Lung microvascular endothelial cell (primary cell): ENCODE measurements around the gene CCDC14. TPM values are rescaled to one million over a fixed set of nuclear protein-coding genes. Genes with fewer than 3 reads are reported as not detected.
A peak's percentile ranks its signal among the peaks of the same experiment; 100 is the strongest.
"Not testable (repeated sequence)": the region's sequence is repeated elsewhere in the genome, so short reads cannot be mapped to it uniquely, and the experiment has no call there.

Experiments used
- DNase-seq, 2 donors: peaks; one replicate each; pipeline versions ENCODE4 v3.0.0 to v3.0.0-alpha.2; 2010; ENCODE audit warnings: low read depth in 2 of 2
- total RNA-seq: library from RNA; depleted of rRNA; stranded (reverse); fragments of >200 nt; gene quantifications from 2 replicates; pipeline ENCODE4 v1.2.1, GENCODE V29; 2014

The CCDC14 gene, protein sequence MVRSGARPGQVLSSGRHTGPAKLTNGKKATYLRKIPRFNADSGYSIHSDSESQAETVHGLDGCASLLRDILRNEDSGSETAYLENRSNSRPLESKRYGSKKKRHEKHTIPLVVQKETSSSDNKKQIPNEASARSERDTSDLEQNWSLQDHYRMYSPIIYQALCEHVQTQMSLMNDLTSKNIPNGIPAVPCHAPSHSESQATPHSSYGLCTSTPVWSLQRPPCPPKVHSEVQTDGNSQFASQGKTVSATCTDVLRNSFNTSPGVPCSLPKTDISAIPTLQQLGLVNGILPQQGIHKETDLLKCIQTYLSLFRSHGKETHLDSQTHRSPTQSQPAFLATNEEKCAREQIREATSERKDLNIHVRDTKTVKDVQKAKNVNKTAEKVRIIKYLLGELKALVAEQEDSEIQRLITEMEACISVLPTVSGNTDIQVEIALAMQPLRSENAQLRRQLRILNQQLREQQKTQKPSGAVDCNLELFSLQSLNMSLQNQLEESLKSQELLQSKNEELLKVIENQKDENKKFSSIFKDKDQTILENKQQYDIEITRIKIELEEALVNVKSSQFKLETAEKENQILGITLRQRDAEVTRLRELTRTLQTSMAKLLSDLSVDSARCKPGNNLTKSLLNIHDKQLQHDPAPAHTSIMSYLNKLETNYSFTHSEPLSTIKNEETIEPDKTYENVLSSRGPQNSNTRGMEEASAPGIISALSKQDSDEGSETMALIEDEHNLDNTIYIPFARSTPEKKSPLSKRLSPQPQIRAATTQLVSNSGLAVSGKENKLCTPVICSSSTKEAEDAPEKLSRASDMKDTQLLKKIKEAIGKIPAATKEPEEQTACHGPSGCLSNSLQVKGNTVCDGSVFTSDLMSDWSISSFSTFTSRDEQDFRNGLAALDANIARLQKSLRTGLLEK
- 6.2 and 9.2 TPM in 2 replicates for total RNA-seq

DNA sequence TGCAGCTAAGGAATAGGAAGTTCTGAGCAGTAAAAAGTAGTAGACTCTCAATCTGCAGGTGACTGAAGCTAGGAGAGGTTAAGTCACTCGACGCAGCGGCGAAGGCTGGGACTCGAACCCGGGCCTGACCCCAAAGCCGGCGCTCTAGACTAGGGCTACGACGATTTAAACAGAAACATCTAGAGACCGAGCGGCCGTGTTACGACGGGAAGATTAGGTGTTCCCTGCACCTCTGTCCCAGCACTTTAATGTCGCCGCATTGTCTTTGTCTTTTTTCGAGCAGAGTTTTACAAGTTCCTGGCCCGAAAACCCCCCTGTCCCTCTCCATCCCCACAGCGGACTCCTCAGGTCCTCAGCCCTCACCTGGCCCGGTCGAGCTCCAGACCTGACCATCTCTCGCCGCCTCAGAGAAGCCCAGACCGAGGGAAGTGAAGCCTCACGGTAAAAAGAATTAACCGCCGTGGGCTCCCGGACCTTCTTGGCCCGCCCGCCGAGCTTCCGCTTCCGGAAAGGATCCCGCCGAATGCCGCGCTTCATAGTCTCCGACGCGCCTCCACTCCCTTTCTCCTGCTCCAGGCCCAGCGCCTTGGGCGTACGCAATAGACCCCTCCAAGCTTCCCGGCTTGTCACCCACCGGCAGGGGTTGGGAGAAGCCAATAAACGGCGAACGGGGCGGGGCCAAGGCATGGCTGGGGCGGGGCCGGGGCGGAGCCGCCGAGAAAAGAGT lies at the start of gene CCDC14:
TSS of gene CCDC14 (minus strand) at position 449 of the 727 bp plus-strand sequence. CDS start at position 393, 56 bp downstream.
- DNase-seq: peak; percentile 57 to 96

DNA sequence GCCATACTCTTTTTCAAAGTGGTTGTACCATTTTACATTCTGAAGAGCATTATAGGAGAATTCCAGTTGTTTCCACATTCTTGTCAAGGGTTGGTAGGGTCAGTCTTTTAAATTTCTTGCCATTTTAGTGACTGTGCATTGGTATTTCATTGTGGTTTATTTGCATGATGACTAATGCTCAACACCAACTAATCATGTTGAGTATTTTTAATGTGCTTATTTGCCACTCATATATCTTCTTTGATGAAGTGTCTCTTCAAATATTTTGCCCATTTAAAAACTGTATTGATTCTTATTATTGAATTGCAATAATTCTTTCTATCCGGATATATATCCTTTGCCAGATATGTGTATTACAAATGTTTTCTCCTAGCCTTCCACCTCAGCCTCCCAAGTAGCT lies 47.3 kb upstream of the CCDC14 start:
- DNase-seq: not testable (repeated sequence)

DNA sequence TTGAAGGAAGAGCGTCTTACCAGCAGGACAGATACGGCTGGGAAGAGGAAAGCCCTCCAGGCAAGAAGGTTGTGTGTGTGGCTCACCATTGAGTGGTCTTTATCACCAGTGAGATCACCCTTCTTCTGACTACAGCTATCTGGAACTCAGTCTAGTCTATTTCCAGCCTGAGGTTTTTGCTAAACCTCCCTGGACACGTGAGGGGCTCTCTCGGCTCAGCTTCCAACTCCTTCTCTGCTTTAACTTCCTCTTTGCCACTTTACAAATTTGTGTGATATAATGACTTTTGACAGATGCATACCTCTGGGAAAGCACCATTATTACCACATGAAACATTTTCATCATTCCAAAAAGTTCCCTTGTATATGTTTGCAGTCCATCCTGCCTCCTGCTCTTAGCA lies 46.2 kb upstream of the CCDC14 start:
- DNase-seq: no peak

DNA sequence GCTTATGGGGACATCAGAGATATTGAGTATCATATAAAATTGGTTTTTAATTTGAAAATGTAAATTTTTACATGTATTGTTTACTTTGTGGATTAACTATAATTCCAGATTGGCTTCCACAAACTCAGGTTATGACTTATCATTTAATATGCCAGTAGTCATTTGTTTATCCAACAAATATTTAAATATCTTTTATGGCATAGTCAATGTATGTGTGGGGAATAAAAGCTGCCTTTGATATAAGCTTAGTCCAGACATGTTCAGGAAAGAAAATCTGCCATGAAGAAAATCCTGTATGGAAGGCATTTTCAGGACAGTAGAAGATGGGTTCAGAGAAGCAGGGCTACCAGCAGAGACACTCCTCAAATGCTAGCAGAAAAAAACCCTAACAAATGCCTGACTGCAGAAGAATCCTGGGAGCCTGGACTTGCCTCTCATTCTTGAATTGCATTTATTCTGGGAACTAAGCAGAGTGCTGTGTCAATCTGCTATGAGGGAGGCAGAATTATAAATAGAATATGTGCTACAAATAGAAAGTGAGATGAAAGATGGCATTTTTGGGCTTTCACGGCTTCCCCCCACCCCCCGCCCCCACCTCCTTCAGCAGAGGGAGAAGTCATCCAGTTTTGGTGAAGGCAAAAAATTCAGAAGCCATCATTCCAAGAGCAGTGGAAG lies 41.5 kb upstream of the CCDC14 start:
- not testable (repeated sequence) for DNase-seq

DNA sequence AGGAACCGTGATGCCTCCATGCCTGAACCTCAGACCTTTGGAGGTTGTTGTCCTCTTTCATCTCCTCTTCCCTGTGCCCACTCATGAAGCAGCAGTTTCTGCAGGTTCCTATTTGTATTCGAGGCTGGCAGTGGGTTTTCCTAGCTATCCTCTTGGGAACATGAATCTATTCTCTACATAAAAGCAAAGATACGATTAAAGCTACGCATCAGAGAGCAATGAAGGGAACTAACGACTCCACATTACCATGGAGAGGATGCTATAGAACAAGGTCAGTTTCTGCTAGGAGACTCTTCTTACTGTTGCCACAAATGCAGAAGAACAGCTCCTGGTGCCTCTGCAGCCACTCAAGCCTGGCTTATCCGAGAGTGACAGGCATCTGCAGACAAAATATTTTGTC lies 40.3 kb upstream of the CCDC14 start:
- DNase-seq: not testable (repeated sequence)

DNA sequence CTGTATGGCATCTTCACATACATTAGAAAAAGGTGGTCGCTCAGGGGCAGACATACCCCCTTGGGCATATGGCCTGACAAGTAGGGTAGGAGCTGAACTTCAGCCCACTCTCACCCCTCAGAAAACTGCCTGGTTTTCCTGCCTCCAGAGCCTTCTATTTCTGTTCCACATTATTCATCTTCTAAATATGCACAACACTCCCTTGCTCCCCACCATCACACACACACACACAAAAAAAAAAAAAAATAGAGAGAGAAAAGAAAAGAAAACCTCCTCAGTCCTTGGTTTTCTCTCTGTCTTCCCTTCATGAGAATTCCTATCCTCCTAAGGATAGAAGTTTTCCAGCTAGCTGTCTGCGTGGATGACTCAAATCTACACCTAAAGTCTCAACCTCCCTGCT lies 36.5 kb upstream of the CCDC14 start:
- no peak for DNase-seq

DNA sequence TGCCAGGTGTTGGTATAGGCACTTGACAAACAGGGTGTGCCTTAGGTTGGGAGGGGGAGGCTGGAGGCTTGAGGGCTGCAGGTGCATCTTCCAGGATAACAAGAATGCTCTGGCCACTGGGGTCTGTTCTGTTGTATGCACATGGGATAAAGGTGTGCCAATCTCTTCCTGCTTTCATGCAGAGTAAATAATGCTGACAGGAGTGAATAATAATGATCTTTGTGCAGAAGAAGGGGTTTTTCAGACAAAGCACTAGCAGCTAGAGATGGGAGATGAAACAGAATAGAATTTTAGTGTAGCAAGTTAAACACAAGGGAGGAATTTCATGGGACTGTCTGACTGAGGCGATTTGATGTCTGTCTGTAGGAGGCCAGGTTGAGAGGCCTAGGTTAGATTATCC lies 32.8 kb upstream of the CCDC14 start:
- no peak for DNase-seq

DNA sequence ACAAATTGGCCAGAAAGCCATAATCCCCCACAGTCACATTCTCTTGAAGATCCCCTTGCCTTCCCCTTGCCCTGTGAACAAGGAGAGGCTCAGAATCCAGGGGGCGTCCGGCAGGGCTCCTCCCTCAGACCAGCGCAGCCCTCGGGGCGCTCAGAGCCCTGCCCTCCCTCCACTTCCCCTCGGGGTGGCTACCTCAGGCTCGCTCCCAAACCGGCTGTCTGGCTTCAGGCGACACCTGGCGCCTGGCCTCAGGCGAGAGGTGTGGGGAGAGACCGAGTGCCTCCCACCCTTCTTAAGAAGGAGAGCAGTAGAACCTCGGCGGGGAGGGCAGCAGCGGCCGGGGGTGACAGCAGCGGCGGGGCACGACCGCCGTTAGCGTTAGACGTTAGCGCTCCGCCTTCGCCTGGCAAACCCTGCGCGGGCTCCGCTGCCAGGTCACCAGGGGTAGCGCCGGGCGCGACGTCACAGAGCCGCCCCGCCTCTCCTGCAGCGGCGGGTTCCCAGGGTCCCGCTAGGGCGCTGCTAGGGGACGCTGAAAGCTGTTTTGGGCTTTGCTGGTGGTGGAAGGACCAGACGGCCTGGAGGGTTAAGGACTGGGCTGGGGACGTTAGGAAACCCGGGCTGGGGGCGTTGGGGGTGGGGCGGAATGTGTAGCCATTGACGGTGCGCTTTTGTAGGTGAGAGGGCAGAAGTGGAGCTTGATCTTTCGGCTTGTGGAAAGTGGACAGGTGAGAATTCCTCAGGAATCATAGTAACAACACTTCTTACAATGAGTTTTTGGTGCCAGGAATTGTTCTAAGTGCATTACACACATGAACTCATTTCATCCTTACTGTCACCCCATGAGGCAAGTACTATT lies 30.9 kb upstream of the CCDC14 start, which contains the start of gene ROPN1:
TSS of gene ROPN1 (minus strand) at position 395 of the 859 bp plus-strand sequence. CDS start 11,643 bp downstream, outside the sequence.
- DNase-seq: not testable (repeated sequence)

DNA sequence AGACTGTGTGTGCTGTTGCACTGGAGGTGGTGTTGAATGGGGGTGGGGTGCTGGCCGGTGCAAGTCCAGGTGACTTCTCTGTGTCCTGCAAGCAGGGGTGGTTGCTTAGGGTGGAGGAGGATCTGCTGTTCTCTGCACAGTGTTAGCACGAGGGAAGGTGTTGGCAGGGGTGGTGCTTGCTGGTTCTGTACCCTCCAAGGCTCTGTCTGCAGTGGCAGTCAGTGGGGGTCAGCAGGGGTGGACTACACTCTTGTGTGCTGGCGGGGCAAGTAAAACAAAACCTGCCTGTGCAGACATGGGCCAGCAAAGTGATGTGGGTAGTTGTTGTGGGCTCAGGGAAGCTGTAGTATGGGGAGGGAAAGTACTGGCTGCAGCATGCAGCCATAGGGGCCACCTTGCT lies 25.4 kb upstream of the CCDC14 start:
- no peak for DNase-seq

DNA sequence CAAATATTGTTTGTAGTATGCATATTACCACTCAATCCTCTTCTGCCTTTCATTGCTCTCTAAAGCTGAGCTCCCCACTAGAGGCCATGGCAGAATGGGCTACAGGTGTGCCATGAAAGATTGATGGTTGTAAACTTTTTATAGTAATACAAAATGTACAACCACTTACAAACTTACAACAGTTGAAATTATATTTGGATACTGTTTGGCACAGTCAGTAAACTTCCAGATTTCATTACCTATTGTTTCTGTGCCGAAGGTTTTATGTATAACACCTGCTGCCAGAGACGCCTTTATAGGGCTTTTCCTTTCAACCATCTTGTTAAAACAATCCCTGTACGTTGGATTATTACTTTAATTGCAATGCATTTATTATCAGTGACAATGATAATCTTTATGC lies 23.9 kb upstream of the CCDC14 start:
- DNase-seq: no peak

DNA sequence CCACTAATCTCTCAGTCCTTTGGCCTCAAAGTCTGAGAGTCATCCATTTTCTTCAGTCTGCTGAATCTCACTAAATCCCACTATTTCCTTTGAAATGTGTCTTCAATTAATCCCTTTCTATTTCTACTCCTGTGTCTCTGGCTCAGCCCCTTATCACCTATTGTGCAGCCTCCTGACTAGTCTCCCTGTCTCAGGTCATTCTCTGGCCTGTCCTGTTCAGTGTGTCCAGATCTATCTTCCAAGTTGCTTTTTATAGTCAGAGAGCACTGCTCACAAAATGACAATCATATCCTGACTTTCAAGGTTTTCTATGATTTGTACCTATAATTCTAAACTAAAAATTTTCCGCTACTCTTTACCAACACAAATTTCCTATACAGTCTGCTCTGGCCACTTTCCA lies 23.3 kb upstream of the CCDC14 start:
- no peak for DNase-seq

DNA sequence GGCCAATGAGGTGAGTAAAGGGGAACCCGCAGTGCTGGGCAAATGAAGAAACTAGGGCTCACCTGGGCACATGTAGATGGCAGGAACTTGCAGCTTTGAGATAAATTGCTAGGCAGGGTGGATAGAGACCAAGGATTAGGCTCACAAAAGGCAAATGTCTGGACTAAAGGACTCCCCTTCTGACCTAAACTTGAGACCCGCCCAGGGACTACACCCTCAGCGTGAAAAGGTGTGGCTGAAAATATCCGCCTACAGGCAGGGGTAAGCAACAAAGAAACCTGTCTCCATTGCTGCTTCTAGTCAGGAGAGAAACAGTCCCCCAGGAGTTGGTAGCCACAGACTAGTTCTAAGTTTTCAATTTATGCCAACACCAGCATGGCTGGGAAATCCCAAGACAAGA lies 20.3 kb upstream of the CCDC14 start:
- not testable (repeated sequence) for DNase-seq

DNA sequence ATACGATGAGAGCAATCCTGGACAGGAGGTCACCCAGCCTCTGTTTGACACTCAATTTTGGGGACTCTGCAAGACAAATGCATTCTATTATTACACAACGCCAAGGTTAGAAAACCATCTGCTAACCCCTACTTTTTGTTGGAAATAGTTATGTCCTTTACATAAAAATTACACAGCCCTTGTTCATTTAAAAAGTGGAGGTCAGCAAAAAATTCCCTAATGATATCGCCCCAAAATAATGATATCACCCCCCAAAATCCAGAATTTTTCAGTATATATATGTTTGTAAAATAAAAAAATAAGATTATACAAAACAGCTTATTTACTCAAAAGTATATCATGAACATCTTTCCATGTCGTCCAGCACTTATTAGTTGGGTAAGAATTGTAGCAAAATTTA lies 19.5 kb upstream of the CCDC14 start:
- no peak for DNase-seq

DNA sequence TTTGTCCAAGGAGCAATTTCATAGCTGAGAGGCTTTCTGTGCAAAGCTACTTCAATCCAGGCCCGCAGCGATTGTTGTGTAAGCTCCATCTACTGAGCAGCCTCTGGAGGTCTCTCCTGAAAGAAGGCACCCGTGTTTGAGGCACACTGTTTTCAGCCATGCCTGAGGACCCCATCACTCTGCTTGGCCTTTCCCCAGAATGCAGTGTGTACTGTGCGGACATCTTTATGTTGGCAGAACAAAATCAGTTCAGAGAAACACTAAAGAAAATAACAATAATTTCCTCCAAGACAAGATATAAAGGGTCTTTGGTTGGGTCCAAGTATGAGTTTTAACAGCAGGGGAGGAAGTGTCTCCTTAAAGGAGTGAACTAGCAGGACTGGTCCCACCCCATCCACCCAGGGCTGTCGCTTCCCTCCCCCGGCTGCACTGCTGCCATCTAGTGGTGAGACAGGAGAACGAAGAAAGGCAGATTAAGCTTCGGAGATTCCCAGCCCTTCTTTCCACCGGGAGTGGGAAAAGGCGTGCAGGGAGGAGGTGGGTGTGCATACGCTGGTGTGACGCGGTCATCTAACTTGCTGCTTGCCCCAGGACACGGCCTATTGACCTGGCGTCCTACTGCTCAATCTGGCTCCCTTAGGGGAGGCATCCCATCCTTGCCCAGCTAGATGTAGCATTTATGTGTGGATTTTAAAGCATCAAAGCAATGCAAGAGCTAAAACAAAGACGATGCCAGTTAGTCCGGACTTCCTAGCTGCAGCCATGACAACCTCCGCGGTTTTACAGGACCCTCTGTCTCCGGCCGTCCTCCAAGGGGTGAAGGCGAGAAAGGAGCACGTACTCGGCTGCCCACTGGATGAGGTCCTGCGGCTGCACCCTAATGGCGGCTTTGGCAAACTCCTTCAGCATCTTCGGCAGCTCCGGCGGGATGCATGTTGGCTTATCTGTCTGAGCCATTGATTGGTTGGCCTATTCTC lies 18.8 kb upstream of the CCDC14 start:
- peak; percentile 17 to 21 for DNase-seq

DNA sequence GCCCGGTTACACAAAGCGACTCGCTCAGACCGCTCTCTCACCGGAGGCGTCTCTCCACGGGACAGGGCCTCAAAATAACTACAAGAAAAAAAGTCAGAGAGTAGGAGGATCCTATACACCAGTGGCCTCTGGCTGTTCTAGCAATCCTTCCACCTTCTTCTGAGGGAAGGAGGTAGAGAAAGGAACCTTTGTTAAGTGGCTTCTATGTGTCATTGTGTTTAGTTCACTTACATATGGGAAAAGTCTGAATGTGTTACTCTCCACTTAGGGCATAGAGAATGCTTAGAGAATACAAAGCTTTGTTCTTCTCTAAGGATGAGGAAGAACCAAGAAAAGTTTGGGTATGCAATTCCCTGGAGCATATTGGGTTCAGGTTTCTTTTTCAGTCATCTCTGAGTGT lies 15.9 kb upstream of the CCDC14 start:
- not testable (repeated sequence) for DNase-seq

DNA sequence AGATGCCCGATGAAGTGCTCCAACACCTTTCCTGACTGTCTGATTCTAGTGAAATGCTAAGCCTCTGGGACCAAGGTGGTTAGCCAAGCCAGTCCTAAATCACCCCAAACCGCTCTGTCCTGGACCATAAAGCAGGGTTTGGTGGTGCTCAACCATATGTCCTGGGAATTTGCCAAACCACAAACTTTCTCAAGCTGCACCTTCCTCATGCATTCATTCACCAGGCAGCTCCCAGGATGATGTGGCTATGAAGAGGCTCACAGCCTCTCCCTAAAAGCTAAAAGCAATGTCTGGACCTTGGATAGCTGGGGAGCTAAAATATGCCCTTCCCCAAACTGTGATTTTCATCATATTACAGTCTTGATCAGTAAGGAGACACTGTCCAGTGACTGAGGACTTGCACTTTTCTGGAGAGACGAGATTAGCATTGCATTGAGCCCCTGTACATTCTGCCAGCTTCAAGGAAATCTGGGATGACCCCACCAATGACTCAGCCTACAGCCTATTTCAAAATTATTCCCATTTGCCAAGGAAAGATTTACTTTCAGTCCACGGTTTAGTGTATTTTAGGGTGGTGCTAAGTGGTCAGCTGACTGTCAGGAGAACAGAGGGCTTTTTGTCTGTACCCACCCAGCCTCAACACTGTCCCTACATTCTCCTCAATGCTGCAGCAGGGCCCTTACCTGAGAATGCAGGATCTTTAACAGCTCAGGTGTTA lies 15.3 kb upstream of the CCDC14 start:
- not testable (repeated sequence) for DNase-seq

DNA sequence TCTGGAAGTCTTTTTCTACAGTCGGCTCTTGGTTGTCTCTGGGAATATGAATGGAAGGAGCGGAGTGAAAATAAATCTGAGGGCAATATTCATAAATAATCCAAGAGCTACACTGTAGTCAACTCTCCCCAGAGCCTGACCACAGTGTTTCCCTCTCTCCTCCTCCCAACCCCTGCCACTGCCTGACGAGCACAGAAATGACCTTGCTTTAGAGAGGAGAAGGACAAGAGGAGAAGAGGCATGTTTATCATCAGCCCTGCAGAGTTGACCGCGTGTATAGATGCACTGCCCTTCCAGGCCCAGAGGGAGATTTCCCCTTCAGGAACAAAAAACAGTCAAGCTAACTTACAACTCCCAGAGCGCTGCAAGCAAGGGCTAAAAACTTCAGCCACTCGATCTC lies 14.0 kb upstream of the CCDC14 start:
- DNase-seq: not testable (repeated sequence)

DNA sequence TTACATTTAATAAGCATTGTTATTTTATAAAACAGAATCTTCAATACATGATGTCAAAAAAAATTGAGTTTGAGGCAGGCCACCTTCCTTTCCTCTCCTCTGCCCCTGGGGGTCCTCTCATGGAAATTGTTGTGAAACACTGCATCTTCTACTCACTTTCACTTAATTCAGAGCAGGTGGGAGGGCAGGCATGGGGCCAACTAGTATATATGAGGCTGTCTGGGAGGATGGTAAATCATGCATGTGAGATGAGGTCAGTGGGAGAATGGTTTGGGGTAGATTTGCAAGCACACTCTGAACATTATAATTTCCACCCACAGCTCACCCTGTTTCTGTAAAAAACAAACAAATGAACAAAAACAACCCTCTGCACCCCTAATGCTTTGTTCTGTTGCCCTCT lies 10.4 kb upstream of the CCDC14 start:
- DNase-seq: no peak
